GM18858 (cell line): ENCODE data around the gene ADIRF.
"Not testable (repeated sequence)": the region's sequence is repeated elsewhere in the genome, so short reads cannot be mapped to it uniquely, and the experiment has no call there.

Source experiments
- ATAC-seq: cut with Tn5 transposase; IDR thresholded peaks from one replicate; pipeline ENCODE4 v1.9.1; 2021; ENCODE audit not compliant: unreplicated experiment

The ADIRF gene

GRCh38 chr10:86945361-86946212, 22.7 kb upstream of the ADIRF start:
- no peak for ATAC-seq

- no peak for ATAC-seq
These were observed 21.8 kb upstream of the ADIRF start for GRCh38 chr10:86946213-86947155.

- ATAC-seq: not testable (repeated sequence)
These were observed 20.5 kb upstream of the ADIRF start for GRCh38 chr10:86947806-86948205.

GRCh38 chr10:86950349-86950748, 17.9 kb upstream of the ADIRF start:
- no peak for ATAC-seq

GRCh38 chr10:86951184-86951761, 17.0 kb upstream of the ADIRF start:
- ATAC-seq: no peak

- no peak for ATAC-seq
These were observed 16.2 kb upstream of the ADIRF start for GRCh38 chr10:86952106-86952505.

- ATAC-seq: not testable (repeated sequence)
These were observed 15.6 kb upstream of the ADIRF start for GRCh38 chr10:86952697-86953096.

- no peak for ATAC-seq
These were observed 14.3 kb upstream of the ADIRF start for GRCh38 chr10:86953747-86954680.

- ATAC-seq: no peak
These were observed 13.4 kb upstream of the ADIRF start for GRCh38 chr10:86954681-86955500.

- ATAC-seq: no peak
These were observed 12.6 kb upstream of the ADIRF start for GRCh38 chr10:86955501-86956194.

- no peak for ATAC-seq
These were observed 12.0 kb upstream of the ADIRF start for GRCh38 chr10:86956195-86956847.

GRCh38 chr10:86956848-86957448, 11.3 kb upstream of the ADIRF start:
- no peak for ATAC-seq

GRCh38 chr10:86957471-86958115, 10.7 kb upstream of the ADIRF start, which contains the start of gene MMRN2:
Gene MMRN2 (minus strand): TSS chr10:86957615. CDS start chr10:86957541, 74 bp downstream.
- no peak for ATAC-seq

- ATAC-seq: no peak
These were observed 10.0 kb upstream of the ADIRF start, which contains the start of gene SNCG for GRCh38 chr10:86958116-86958900. Gene SNCG (plus strand): TSS chr10:86958599. CDS start chr10:86958698, 99 bp downstream.

GRCh38 chr10:86958901-86959736, 9.2 kb upstream of the ADIRF start:
- ATAC-seq: no peak

GRCh38 chr10:86959737-86960002, 8.6 kb upstream of the ADIRF start:
- ATAC-seq: no peak
